Measurements from ENCODE around the gene GJB1. TPM values are rescaled to one million over a fixed set of nuclear protein-coding genes. Genes with fewer than 3 reads are reported as not detected.

The GJB1 gene
- polyA plus RNA-seq, 1 donor (not counting 4 experiments of a cell fraction or from before 2014, with no cell fraction given), result not detected

GRCh38 chrX:71253253-71254091 lies 30.4 kb downstream of the GJB1 start:
- Histone ChIP-seq H3K9me1 (ENCODE audit: control insufficient read depth, extremely low read depth, insufficient read depth, low read length) (no peaks in the 10 kb centered on the region), H4K20me1 (ENCODE audit: control insufficient read depth, extremely low read depth, insufficient read depth, low read length) (no peaks in the 10 kb centered on the region), H3K4me2 (ENCODE audit: control insufficient read depth, extremely low read depth, insufficient read depth, low read depth, low read length) (peak overlapping the region; percentile 64), H3K9ac (ENCODE audit: control insufficient read depth, extremely low read depth, insufficient read depth, low read length) (peak overlapping the region; percentile 72), H3K9me3 (ENCODE audit: control insufficient read depth, low read depth, low read length) (no peaks in the 10 kb centered on the region), H3K4me3 (ENCODE audit: control insufficient read depth in 2 of 3, extremely low read depth in 1 of 3, insufficient read depth in 2 of 3, low read depth in 1 of 3, low read length in 3 of 3) (peak overlapping the region; percentile 63 to 74 (median 69)), H3K4me1 (ENCODE audit: control insufficient read depth, extremely low read depth, insufficient read depth, low read length) (peaks cover 2% of the 10 kb centered on the region), H3K79me2 (ENCODE audit: control insufficient read depth, insufficient read depth, low read length) (peaks cover 3% of the 10 kb centered on the region), H3K27ac (ENCODE audit: control insufficient read depth, insufficient read depth, low read length) (peak overlapping the region; percentile 31), H2AFZ (ENCODE audit: control insufficient read depth, low read length) (peak overlapping the region; percentile 60), H3K27me3 (ENCODE audit: control insufficient read depth, extremely low read depth, insufficient read depth, low read length) (no peaks in the 10 kb centered on the region), H3K36me3 (ENCODE audit: control insufficient read depth in 2 of 2, extremely low read depth in 1 of 2, insufficient read depth in 2 of 2, low read length in 2 of 2) (no peaks in the 10 kb centered on the region)
- no peak for FAIRE-seq
- TF ChIP-seq EZH2 (IDR thresholded peaks at IDR 0.05; ENCODE audit: low read length) (no peak), CTCF (optimal IDR thresholded peaks at IDR 0.05 in 1 of 3, IDR thresholded peaks at IDR 0.05 in 1 of 3, conservative IDR thresholded peaks at IDR 0.05 in 1 of 3; ENCODE audit: extremely low read depth in 1 of 3, insufficient read depth in 2 of 3, low read length in 3 of 3) (peak in 2 of 3 experiments; percentile 27 to 58)
- no peak for DNase-seq (ENCODE audit: low read depth, low spot score)
- dilution Hi-C loops (cut with MboI; ENCODE audit: extremely low pct_ligation_motif_present, low sequenced_read_pairs), result no loop called here

DNA sequence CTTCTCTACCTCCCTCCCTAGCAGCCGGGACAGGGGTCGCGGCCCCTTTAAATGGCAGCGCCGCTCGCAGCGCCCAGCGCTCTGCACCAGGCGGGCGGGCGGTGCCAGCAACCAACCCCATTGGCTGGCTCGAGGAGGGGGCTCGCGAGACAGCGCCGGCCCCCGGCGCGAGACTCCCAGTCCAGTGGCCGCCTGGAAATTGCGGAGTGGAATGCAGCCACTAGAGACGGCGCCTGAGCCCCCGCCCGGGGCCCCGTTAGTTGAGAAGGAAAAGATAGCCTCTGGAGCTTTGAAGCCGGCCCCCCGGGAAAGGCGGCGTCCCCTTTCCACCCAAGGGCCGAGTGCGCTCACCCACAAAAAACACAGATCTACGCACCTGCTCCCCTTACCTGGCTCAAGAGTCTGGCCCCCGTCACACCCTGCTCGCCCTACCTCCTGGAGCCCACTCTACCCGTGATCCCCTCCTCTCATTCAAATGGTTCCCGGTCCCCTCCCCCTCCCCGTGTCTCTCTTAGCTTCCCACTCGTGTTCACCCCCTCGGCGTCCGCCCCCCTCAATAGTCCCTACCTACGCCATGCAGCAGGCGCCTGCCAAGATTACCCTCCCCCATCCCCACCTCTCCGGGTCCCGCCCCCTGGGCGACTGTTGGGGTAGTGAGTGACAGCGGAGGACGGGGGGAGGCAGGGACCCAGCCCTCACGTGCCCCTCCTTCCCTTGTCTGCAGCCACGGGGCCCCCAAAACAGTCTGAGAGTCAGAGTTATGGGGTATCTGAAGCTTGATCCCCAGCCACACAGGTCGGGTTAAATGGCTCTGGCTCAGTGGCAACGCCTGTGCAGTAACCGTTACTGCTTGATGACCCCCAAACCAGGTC lies 31.3 kb downstream of the GJB1 start, which contains the start of gene ZMYM3:
Gene ZMYM3 (minus strand): TSS at position 49 of the 872 bp plus-strand sequence. CDS start 885 bp downstream, outside the sequence.
- peaks cover 2% of the 10 kb centered on the region for H3K4me1 ChIP-seq (ENCODE audit: control insufficient read depth, extremely low read depth, insufficient read depth, low read length)
- DNase-seq (ENCODE audit: low read depth, low spot score) (no peak), FAIRE-seq (no peak)
- peak within 1 kb of the TSS; percentile 31 for H3K27ac ChIP-seq (ENCODE audit: control insufficient read depth, insufficient read depth, low read length)
- dilution Hi-C loops (cut with MboI; ENCODE audit: extremely low pct_ligation_motif_present, low sequenced_read_pairs), result no loop called here
- H3K9ac ChIP-seq (ENCODE audit: control insufficient read depth, extremely low read depth, insufficient read depth, low read length), result peak within 1 kb of the TSS; percentile 72
- no peaks in the 10 kb centered on the region for H3K27me3 ChIP-seq (ENCODE audit: control insufficient read depth, extremely low read depth, insufficient read depth, low read length)
- H3K4me3 ChIP-seq (ENCODE audit: control insufficient read depth in 2 of 3, extremely low read depth in 1 of 3, insufficient read depth in 2 of 3, low read depth in 1 of 3, low read length in 3 of 3), result peak within 1 kb of the TSS; percentile 63 to 74 (median 69)
- peaks cover 3% of the 10 kb centered on the region for H3K79me2 ChIP-seq (ENCODE audit: control insufficient read depth, insufficient read depth, low read length)
- H2AFZ ChIP-seq (ENCODE audit: control insufficient read depth, low read length), result peak within 1 kb of the TSS; percentile 69
- H4K20me1 ChIP-seq (ENCODE audit: control insufficient read depth, extremely low read depth, insufficient read depth, low read length), result no peaks in the 10 kb centered on the region
- H3K9me1 ChIP-seq (ENCODE audit: control insufficient read depth, extremely low read depth, insufficient read depth, low read length), result no peaks in the 10 kb centered on the region
- no peaks in the 10 kb centered on the region for H3K9me3 ChIP-seq (ENCODE audit: control insufficient read depth, low read depth, low read length)
- no peak for TF ChIP-seq CTCF (optimal IDR thresholded peaks at IDR 0.05 in 1 of 3, IDR thresholded peaks at IDR 0.05 in 1 of 3, conservative IDR thresholded peaks at IDR 0.05 in 1 of 3; ENCODE audit: extremely low read depth in 1 of 3, insufficient read depth in 2 of 3, low read length in 3 of 3)
- H3K36me3 ChIP-seq (ENCODE audit: control insufficient read depth in 2 of 2, extremely low read depth in 1 of 2, insufficient read depth in 2 of 2, low read length in 2 of 2), result no peaks in the 10 kb centered on the region
- peak within 1 kb of the TSS; percentile 80 for H3K4me2 ChIP-seq (ENCODE audit: control insufficient read depth, extremely low read depth, insufficient read depth, low read depth, low read length)
